PC-3 (cell line): ENCODE measurements around the gene SHC4. TPM values are rescaled to one million over a fixed set of nuclear protein-coding genes. Genes with fewer than 3 reads are reported as not detected.
"Not testable (repeated sequence)": the region's sequence is repeated elsewhere in the genome, so short reads cannot be mapped to it uniquely, and the experiment has no call there.

ENCODE experiments used
- ATAC-seq: fragments of 200-7000 bp; cut with Tn5 transposase; 2 replicates; pipeline ENCODE4 v1.9.1; 2020; ENCODE audit warnings: mild to moderate bottlenecking, moderate library complexity
- BruUV-seq: library from RNA; stranded (reverse); fragments of 400-500 nt; replicated peaks from 2 replicates; lab custom pipeline; 2021; lab: Mats Ljungman, UMichigan
- CTCF ChIA-PET: fragments of 300-600 bp; sonication (Branson Sonifier 250); formaldehyde crosslinking; loops from one replicate; lab custom pipeline; 2022; ENCODE audit warnings: antibody characterized with exemption; lab: Charles Lee
- POLR2A ChIA-PET: fragments of 300-600 bp; sonication (Branson Sonifier 250); formaldehyde crosslinking; loops from one replicate; lab custom pipeline; 2022; ENCODE audit warnings: antibody characterized with exemption; ENCODE audit not compliant: unreplicated experiment; lab: Charles Lee
- DNase-seq: peaks from one replicate; pipeline ENCODE4 v3.0.0-alpha.2; 2015
- H2AFZ ChIP-seq: fragments of 300-600 bp; sonication (generic); 2 replicates; pipeline ENCODE4 v1.6.0; 2016; ENCODE audit warnings: antibody characterized with exemption, low read length
- H3F3A ChIP-seq: fragments of 300-600 bp; sonication (generic); one replicate; pipeline ENCODE4 v1.6.0; 2017; ENCODE audit warnings: antibody characterized with exemption, low read length, control low read depth, mild to moderate bottlenecking; ENCODE audit not compliant: unreplicated experiment
- H3K27ac ChIP-seq: fragments of 300-600 bp; sonication (generic); 2 replicates; pipeline ENCODE4 v1.5.1; 2016; ENCODE audit warnings: mild to moderate bottlenecking, low read length
- H3K27me3 ChIP-seq: fragments of 300-600 bp; sonication (generic); 2 replicates; pipeline ENCODE4 v1.6.1; 2016; ENCODE audit warnings: low read length, mixed read lengths
- H3K36me3 ChIP-seq: fragments of 300-600 bp; sonication (generic); 2 replicates; pipeline ENCODE4 v1.6.1; 2016; ENCODE audit warnings: low read depth, mixed run types, low read length, mixed read lengths
- H3K4me1 ChIP-seq: fragments of 300-600 bp; sonication (generic); 2 replicates; pipeline ENCODE4 v1.5.1; 2016; ENCODE audit warnings: low read length; ENCODE audit not compliant: insufficient read depth
- H3K4me2 ChIP-seq: fragments of 300-600 bp; sonication (generic); 2 replicates; pipeline ENCODE4 v1.6.0; 2016; ENCODE audit warnings: low read length
- H3K4me3 ChIP-seq: fragments of 300-600 bp; sonication (generic); 2 replicates; pipeline ENCODE4 v1.5.1; 2016; ENCODE audit warnings: mild to moderate bottlenecking, low read length, mixed read lengths
- H3K79me2 ChIP-seq: fragments of 300-600 bp; sonication (generic); 2 replicates; pipeline ENCODE4 v1.6.1; 2017; ENCODE audit warnings: low read length, mixed read lengths
- H3K9ac ChIP-seq: fragments of 300-600 bp; sonication (generic); 2 replicates; pipeline ENCODE4 v1.6.0; 2016; ENCODE audit warnings: mild to moderate bottlenecking, low read length
- H3K9me2 ChIP-seq: fragments of 300-600 bp; sonication (generic); replicated peaks from 2 replicates; pipeline ENCODE4 v1.6.1; 2016; ENCODE audit warnings: mixed run types, low read length, mixed read lengths
- H3K9me3 ChIP-seq: fragments of 300-600 bp; sonication (generic); 2 replicates; pipeline ENCODE4 v1.6.1; 2016; ENCODE audit warnings: low read length, mixed read lengths
- H4K20me1 ChIP-seq: fragments of 300-600 bp; sonication (generic); 2 replicates; pipeline ENCODE4 v1.6.1; 2016; ENCODE audit warnings: low read length, mixed read lengths
- CTCF ChIP-seq: fragments of 300-600 bp; sonication (generic); conservative IDR thresholded peaks from 2 replicates; pipeline ENCODE4 v1.5.1; 2017; ENCODE audit warnings: antibody characterized with exemption, low read depth, mild to moderate bottlenecking, low read length
- EZH2 ChIP-seq: fragments of 300-600 bp; sonication (generic); IDR thresholded peaks from one replicate; pipeline ENCODE4 v1.6.1; 2017; ENCODE audit warnings: antibody characterized with exemption, mild to moderate bottlenecking, low read length; ENCODE audit not compliant: unreplicated experiment
- EZH2phosphoT487 ChIP-seq: fragments of 300-600 bp; sonication (generic); IDR thresholded peaks from 2 replicates; pipeline ENCODE4 v1.6.1; 2018; ENCODE audit warnings: mild to moderate bottlenecking, antibody characterized with exemption, low read length, borderline replicate concordance
- intact Hi-C: fragments of 100-400 bp; cut with micrococcal nuclease; formaldehyde crosslinking; loops from 2 replicates; pipeline ENCODE4 v1.9.0; 2023
- total RNA-seq: library from RNA; depleted of rRNA; stranded (reverse); fragments of >200 nt; gene quantifications from 2 replicates; pipeline ENCODE4 v1.2.3, GENCODE V29; 2014

Gene SHC4
- total RNA-seq, 1 experiment from 2014 or later = 2.4 TPM

DNA sequence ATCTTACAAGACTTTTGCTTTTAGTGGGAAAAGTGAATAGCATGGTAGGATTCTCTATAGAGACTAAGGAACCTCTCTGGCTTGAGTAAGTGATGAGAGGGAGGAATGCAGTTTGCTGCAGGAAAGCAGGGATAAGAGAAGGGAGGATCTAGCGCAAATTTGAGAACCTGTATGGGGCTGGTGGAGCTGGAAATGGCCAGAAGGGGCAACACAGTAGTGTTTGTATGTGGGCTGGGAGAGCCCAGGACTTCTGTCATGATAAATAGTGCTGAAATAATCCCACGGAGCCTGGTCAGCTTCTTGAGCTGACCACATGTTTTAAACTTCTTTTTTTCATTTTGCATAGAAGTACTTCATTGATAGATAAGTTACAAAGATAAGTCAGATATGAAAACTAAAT is 11.2 kb upstream of the SHC4 start:
- intact Hi-C loops = no loop called here
- ATAC-seq (no peak; the same call in 1 of the 2 replicates), DNase-seq (no peak)
- H4K20me1 ChIP-seq = no peaks in the 10 kb centered on the region
- H3K27ac ChIP-seq = no peak overlapping the region
- POLR2A ChIA-PET = no interaction called here
- no peaks in the 10 kb centered on the region for H3K27me3 ChIP-seq
- H3K79me2 ChIP-seq = no peaks in the 10 kb centered on the region
- no peaks in the 10 kb centered on the region for H3K9me2 ChIP-seq
- H3K4me3 ChIP-seq = no peak overlapping the region
- H3K9ac ChIP-seq = peak overlapping the region; percentile 80; the same call in 1 of the 2 replicates
- no TSS peak for BruUV-seq
- H3K4me2 ChIP-seq = no peak overlapping the region; the same call in 1 of the 2 replicates
- H3F3A ChIP-seq = no peaks in the 10 kb centered on the region
- no peaks in the 10 kb centered on the region for H3K36me3 ChIP-seq
- H3K4me1 ChIP-seq = peaks cover 5% of the 10 kb centered on the region; the same call in 1 of the 2 replicates
- H2AFZ ChIP-seq = peak overlapping the region; percentile 96; the same call in 1 of the 2 replicates
- no peak for TF ChIP-seq CTCF
- CTCF ChIA-PET = interaction anchor here (0.7 to 2.1 kb wide), 5 partner anchors 9 to 171 kb away, joined by 3 to 17 read pairs (median 7); partner anchors contain the start of gene CEP152
- H3K9me3 ChIP-seq = no peaks in the 10 kb centered on the region

- no peak overlapping the region for H3K27ac ChIP-seq
- no peaks in the 10 kb centered on the region for H3K36me3 ChIP-seq
- no peaks in the 10 kb centered on the region for H3F3A ChIP-seq
- no peaks in the 10 kb centered on the region for H3K9me2 ChIP-seq
- peaks cover 5% of the 10 kb centered on the region; the same call in 1 of the 2 replicates for H3K4me1 ChIP-seq
- no peak overlapping the region for H3K4me3 ChIP-seq
- no peaks in the 10 kb centered on the region for H3K27me3 ChIP-seq
- H3K9me3 ChIP-seq = no peaks in the 10 kb centered on the region
- intact Hi-C loops = no loop called here
- H4K20me1 ChIP-seq = no peaks in the 10 kb centered on the region
- CTCF ChIA-PET = no interaction called here
- H3K9ac ChIP-seq = no peak overlapping the region
- POLR2A ChIA-PET = no interaction called here
- TF ChIP-seq CTCF (no peak), EZH2phosphoT487 (no peak), EZH2 (no peak)
- H2AFZ ChIP-seq = no peak overlapping the region
- no peaks in the 10 kb centered on the region for H3K79me2 ChIP-seq
- no peak overlapping the region for H3K4me2 ChIP-seq
- no peak for DNase-seq
- ATAC-seq = no peak
- BruUV-seq = no TSS peak
Observed at GRCh38 chr15:48972750-48973503, 9.2 kb upstream of the SHC4 start.

- H3K36me3 ChIP-seq, H3K9me2 ChIP-seq, H3K9ac ChIP-seq, H2AFZ ChIP-seq, H3K79me2 ChIP-seq, BruUV-seq, H3K27me3 ChIP-seq, H3K9me3 ChIP-seq, POLR2A ChIA-PET, H3K4me2 ChIP-seq, H3F3A ChIP-seq, ATAC-seq, intact Hi-C loops, CTCF ChIA-PET, H3K4me3 ChIP-seq, H3K27ac ChIP-seq, DNase-seq, H4K20me1 ChIP-seq: not testable (repeated sequence)
- peaks cover 21% of the 10 kb centered on the region for H3K4me1 ChIP-seq
Observed at GRCh38 chr15:48970926-48971325, 7.2 kb upstream of the SHC4 start.
